ENCODE results near the gene ERO1A.

DNA sequence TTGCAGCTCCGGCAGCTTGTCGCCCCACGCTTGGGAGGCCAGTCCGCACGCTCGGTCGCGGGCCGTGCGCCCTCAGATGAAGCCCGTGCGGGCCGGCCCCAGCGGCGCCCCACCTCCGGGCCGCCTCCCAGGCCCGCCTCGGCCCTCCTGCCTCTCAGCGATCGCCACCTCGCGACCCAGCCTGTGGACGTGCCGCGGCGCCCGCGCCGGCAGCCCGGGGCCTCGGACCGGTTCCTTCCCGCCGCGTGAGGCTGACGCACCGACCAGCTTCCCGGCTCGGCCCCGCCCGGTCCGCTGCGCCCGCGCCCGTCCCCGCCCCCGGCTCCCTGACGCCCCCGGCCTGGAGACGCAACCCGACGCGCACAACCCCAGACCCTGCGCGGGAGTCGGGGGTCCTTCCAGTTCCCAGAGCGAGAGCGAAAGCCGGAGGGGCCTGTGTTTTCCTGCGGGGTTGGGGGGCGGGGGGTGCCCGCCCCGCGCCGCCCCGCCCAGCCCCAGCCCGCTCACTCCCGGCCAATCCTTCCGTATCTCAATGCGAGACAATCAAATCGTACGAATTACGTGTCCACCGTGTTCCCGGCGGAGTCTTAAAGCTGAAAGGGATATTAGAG, at the start of gene ERO1A:
- TF ChIP-seq KLF8 (tag by site-specific recombination; IDR thresholded peaks at IDR 0.05) (peak; percentile 82), ZNF843 (tag by site-specific recombination; IDR thresholded peaks at IDR 0.05) (no peak), ZBTB21 (tag by site-specific recombination; IDR thresholded peaks at IDR 0.05) (no peak), ZNF121 (tag by site-specific recombination; IDR thresholded peaks at IDR 0.05) (no peak), ZNF274 (IDR thresholded peaks at IDR 0.05; ENCODE audit: low read length) (no peak), ZNF274 (tag by site-specific recombination; IDR thresholded peaks at IDR 0.05; ENCODE audit: borderline replicate concordance) (no peak), ZEB2 (tag by site-specific recombination; IDR thresholded peaks at IDR 0.05) (no peak), TRIM28 (IDR thresholded peaks at IDR 0.05; ENCODE audit: borderline replicate concordance, low read length) (no peak)
- TF ChIP-seq, protein P1, sequence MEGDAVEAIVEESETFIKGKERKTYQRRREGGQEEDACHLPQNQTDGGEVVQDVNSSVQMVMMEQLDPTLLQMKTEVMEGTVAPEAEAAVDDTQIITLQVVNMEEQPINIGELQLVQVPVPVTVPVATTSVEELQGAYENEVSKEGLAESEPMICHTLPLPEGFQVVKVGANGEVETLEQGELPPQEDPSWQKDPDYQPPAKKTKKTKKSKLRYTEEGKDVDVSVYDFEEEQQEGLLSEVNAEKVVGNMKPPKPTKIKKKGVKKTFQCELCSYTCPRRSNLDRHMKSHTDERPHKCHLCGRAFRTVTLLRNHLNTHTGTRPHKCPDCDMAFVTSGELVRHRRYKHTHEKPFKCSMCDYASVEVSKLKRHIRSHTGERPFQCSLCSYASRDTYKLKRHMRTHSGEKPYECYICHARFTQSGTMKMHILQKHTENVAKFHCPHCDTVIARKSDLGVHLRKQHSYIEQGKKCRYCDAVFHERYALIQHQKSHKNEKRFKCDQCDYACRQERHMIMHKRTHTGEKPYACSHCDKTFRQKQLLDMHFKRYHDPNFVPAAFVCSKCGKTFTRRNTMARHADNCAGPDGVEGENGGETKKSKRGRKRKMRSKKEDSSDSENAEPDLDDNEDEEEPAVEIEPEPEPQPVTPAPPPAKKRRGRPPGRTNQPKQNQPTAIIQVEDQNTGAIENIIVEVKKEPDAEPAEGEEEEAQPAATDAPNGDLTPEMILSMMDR (tag by site-specific recombination; IDR thresholded peaks at IDR 0.05): no peak
- TF ChIP-seq, protein P2, sequence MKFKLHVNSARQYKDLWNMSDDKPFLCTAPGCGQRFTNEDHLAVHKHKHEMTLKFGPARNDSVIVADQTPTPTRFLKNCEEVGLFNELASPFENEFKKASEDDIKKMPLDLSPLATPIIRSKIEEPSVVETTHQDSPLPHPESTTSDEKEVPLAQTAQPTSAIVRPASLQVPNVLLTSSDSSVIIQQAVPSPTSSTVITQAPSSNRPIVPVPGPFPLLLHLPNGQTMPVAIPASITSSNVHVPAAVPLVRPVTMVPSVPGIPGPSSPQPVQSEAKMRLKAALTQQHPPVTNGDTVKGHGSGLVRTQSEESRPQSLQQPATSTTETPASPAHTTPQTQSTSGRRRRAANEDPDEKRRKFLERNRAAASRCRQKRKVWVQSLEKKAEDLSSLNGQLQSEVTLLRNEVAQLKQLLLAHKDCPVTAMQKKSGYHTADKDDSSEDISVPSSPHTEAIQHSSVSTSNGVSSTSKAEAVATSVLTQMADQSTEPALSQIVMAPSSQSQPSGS (tag by site-specific recombination; IDR thresholded peaks at IDR 0.05; ENCODE audit: low read depth): no peak
- TF ChIP-seq, protein P3, sequence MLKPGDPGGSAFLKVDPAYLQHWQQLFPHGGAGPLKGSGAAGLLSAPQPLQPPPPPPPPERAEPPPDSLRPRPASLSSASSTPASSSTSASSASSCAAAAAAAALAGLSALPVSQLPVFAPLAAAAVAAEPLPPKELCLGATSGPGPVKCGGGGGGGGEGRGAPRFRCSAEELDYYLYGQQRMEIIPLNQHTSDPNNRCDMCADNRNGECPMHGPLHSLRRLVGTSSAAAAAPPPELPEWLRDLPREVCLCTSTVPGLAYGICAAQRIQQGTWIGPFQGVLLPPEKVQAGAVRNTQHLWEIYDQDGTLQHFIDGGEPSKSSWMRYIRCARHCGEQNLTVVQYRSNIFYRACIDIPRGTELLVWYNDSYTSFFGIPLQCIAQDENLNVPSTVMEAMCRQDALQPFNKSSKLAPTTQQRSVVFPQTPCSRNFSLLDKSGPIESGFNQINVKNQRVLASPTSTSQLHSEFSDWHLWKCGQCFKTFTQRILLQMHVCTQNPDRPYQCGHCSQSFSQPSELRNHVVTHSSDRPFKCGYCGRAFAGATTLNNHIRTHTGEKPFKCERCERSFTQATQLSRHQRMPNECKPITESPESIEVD (tag by site-specific recombination; IDR thresholded peaks at IDR 0.05): no peak

Measured in HEK293 (cell line).